T-cell (primary cell): ENCODE data around the gene BEST3. TPM values are rescaled to one million over a fixed set of nuclear protein-coding genes. Genes with fewer than 3 reads are reported as not detected.

Experiments used
- ATAC-seq, 4 experiments: fragments of 200-7000 bp in 3 of 4; fragments of 150-1000 bp in 1 of 4; cut with Tn5 transposase; replicated peaks in 1 of 4; 1 replicate in 3 of 4; 2 replicates in 1 of 4; pipeline ENCODE4 v1.10.0; 2021; ENCODE audit warnings: moderate library complexity in 3 of 4, mild to moderate bottlenecking in 2 of 4, moderate number of reproducible peaks in 1 of 4
- CTCF ChIA-PET, 2 donors: fragments of 300-600 bp; sonication (Branson Sonifier 250); formaldehyde crosslinking; loops; one replicate each; lab custom pipeline; 2022; ENCODE audit warnings: antibody characterized with exemption in 2 of 2; lab: Charles Lee
- POLR2A ChIA-PET, 2 donors: fragments of 300-600 bp; sonication (Branson Sonifier 250); formaldehyde crosslinking; loops; one replicate each; lab custom pipeline; 2022; ENCODE audit warnings: antibody characterized with exemption in 2 of 2; lab: Charles Lee
- DNase-seq, 35 experiments: peaks; one replicate each; pipeline versions ENCODE4 v3.0.0 to v3.0.0-alpha.2; 2013 to 2023
- H3K27ac ChIP-seq: one replicate; pipeline ENCODE4 v1.5.1; 2013; ENCODE audit warnings: low read length
- H3K27me3 ChIP-seq, 2 experiments: replicated peaks in 1 of 2; 1 replicate in 1 of 2; 2 replicates in 1 of 2; pipeline versions ENCODE4 v1.6.1 to v1.7.0; 2013; ENCODE audit warnings: low read length in 1 of 2, mixed read lengths in 1 of 2; ENCODE audit not compliant: control insufficient read depth in 2 of 2, insufficient read depth in 2 of 2; ENCODE audit errors: extremely low read depth in 1 of 2
- H3K36me3 ChIP-seq, 2 donors: 1 replicate in 1 of 2; 2 replicates in 1 of 2; pipeline versions ENCODE4 v1.6.1 to v1.7.0; 2013; ENCODE audit warnings: low read length in 1 of 2; ENCODE audit not compliant: control insufficient read depth in 2 of 2, insufficient read depth in 1 of 2; ENCODE audit errors: extremely low read depth in 1 of 2
- H3K4me1 ChIP-seq, 2 experiments: 1 replicate in 1 of 2; 2 replicates in 1 of 2; pipeline versions ENCODE4 v1.6.1 to v1.7.0; 2013; ENCODE audit warnings: low read length in 2 of 2, mixed read lengths in 1 of 2; ENCODE audit not compliant: insufficient read depth in 2 of 2, control insufficient read depth in 1 of 2; ENCODE audit errors: extremely low read depth in 1 of 2
- H3K4me3 ChIP-seq, 2 donors: 1 replicate in 1 of 2; 2 replicates in 1 of 2; pipeline versions ENCODE4 v1.5.1 to v1.7.0; 2013; ENCODE audit warnings: mild to moderate bottlenecking in 2 of 2, low read length in 1 of 2, moderate library complexity in 1 of 2; ENCODE audit not compliant: control insufficient read depth in 1 of 2; ENCODE audit errors: extremely low read depth in 1 of 2
- H3K9me3 ChIP-seq: 2 replicates; pipeline ENCODE4 v1.7.0; 2013
- H3K27ac Mint-ChIP-seq, 2 donors: one replicate each; pipeline ENCODE4 v1.8.0; 2020 to 2021; ENCODE audit warnings: mild to moderate bottlenecking in 2 of 2, mixed read lengths in 2 of 2
- H3K27me3 Mint-ChIP-seq, 2 donors: one replicate each; pipeline ENCODE4 v1.8.0; 2021 to 2022; ENCODE audit warnings: mixed read lengths in 2 of 2
- H3K36me3 Mint-ChIP-seq: one replicate; pipeline ENCODE4 v1.8.0; 2021; ENCODE audit warnings: mixed read lengths
- H3K4me1 Mint-ChIP-seq, 3 donors: one replicate each; pipeline ENCODE4 v1.8.0; 2020 to 2022; ENCODE audit warnings: mixed read lengths in 3 of 3, mild to moderate bottlenecking in 1 of 3
- H3K4me3 Mint-ChIP-seq, 3 donors: one replicate each; pipeline ENCODE4 v1.8.0; 2020 to 2022; ENCODE audit warnings: mild to moderate bottlenecking in 3 of 3, mixed read lengths in 3 of 3, moderate library complexity in 3 of 3
- H3K9me3 Mint-ChIP-seq, 3 donors: one replicate each; pipeline ENCODE4 v1.8.0; 2020 to 2022; ENCODE audit warnings: mixed read lengths in 3 of 3
- WGBS: methylation state at CpG from one replicate; pipeline ENCODE4 v1.1.5; 2013; ENCODE audit warnings: missing lambda C conversion rate; ENCODE audit not compliant: insufficient coverage; 5-methylcytosine and 5-hydroxymethylcytosine counted together
- total RNA-seq, 35 experiments: library from RNA in 6 of 35; stranded (reverse) in 6 of 35; fragments of 120-200 nt in 1 of 35; gene quantifications; one replicate each; pipeline versions ENCODE4 v1.2.1 to v1.2.4 and lab custom pipeline; 2013 to 2026

Gene BEST3
- total RNA-seq (not detected), total RNA-seq (lab: John Stamatoyannopoulos, UW) (0 to 0.05 (median 0) reads per million in 29 experiments)
- 0.06 TPM for total RNA-seq (2013)

DNA sequence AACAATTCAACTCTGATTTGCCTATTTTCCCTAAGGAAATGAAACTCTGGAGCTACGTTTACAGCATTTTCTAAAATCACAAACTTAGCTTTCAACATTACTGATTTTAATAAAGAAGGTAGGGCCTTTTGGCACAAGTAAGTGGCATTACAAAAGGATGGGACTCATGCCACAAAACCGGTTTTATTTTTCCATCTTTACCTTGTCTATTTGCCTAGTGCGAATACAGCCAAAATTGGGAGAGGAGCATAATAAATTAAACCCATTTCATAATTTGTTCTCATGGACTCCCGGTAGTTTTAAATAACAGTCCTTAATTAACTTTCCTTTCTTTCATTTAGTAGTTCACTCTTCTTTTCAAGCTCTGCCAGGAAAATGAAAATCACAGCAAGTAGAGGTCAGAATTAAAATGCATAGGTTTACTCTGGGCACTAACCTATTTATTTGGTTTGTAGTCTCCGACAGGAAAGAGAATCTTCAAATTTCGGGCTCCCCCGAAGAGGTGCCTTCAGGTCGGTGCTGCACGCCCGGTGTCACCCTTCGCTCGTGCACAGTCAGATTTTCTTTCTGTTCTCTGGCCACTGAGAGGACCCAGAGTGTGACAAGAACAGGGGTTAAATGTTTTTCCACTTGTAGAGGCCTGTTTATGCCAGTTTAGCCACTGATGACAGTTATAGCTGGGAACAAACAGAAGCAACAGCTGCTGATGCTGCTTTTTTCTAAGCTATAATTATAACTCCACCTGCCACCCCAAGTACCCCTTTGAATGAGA lies at the start of gene BEST3:
Gene BEST3 (minus strand): TSS at position 535 of the 772 bp plus-strand sequence. CDS start 1,505 bp downstream, outside the sequence.
- Histone ChIP-seq H3K9me3 (no peaks in the 10 kb centered on the region), H3K27ac (no peak within 1 kb of the TSS), H3K27me3 (peaks cover 0 to 4% of the 10 kb centered on the region in 2 experiments), H3K36me3 (no peaks in the 10 kb centered on the region), H3K4me3 (no peak within 1 kb of the TSS), H3K4me1 (no peaks in the 10 kb centered on the region)
- DNase-seq (no peak), ATAC-seq (no peak)
- CTCF ChIA-PET: no interaction called here
- no peaks in the 10 kb centered on the region for H3K36me3 Mint-ChIP-seq
- no peak within 1 kb of the TSS for H3K4me3 Mint-ChIP-seq
- 90% methylated on average over 7 of the region's 12 CpGs for WGBS
- no peaks in the 10 kb centered on the region for H3K9me3 Mint-ChIP-seq
- H3K27ac Mint-ChIP-seq: no peak within 1 kb of the TSS
- H3K4me1 Mint-ChIP-seq: no peaks in the 10 kb centered on the region
- POLR2A ChIA-PET: no interaction called here
- H3K27me3 Mint-ChIP-seq: peaks cover 8 to 11% of the 10 kb centered on the region in 2 donors

DNA sequence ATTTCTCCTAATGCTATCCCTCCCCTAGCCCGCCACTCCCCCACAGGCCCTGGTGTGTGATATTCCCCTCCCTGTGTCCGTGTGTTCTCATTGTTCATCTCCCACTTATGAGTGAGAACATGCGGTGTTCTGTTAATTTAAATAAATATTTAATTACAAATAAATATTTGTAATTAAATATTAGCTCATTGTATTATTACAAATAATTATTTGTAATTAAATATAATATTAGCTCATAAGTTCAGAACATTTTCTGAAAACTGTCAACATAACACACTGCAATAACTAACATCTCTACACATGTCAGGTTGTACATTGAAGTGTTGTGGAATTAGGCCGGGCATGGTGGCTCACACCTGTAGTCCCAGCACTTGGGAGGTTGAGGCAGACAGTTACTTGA lies 45.0 kb upstream of the BEST3 start:
- Mint-ChIP-seq H3K4me3 (no peak overlapping the region), H3K27me3 (no peaks in the 10 kb centered on the region), H3K36me3 (no peaks in the 10 kb centered on the region), H3K27ac (no peak overlapping the region), H3K9me3 (no peaks in the 10 kb centered on the region), H3K4me1 (peaks cover 25 to 41% (median 26%) of the 10 kb centered on the region in 3 donors)
- no peaks in the 10 kb centered on the region for H3K36me3 ChIP-seq
- no peaks in the 10 kb centered on the region for H3K27me3 ChIP-seq
- ATAC-seq: no peak
- no peak for DNase-seq
- no CpG with 5 or more reads among the region's 4 CpGs for WGBS
- H3K27ac ChIP-seq: no peak overlapping the region
- no peaks in the 10 kb centered on the region for H3K9me3 ChIP-seq
- ChIA-PET CTCF (no interaction called here), POLR2A (no interaction called here)
- no peak overlapping the region for H3K4me3 ChIP-seq
- H3K4me1 ChIP-seq: peaks cover 0 to 5% of the 10 kb centered on the region in 2 experiments

DNA sequence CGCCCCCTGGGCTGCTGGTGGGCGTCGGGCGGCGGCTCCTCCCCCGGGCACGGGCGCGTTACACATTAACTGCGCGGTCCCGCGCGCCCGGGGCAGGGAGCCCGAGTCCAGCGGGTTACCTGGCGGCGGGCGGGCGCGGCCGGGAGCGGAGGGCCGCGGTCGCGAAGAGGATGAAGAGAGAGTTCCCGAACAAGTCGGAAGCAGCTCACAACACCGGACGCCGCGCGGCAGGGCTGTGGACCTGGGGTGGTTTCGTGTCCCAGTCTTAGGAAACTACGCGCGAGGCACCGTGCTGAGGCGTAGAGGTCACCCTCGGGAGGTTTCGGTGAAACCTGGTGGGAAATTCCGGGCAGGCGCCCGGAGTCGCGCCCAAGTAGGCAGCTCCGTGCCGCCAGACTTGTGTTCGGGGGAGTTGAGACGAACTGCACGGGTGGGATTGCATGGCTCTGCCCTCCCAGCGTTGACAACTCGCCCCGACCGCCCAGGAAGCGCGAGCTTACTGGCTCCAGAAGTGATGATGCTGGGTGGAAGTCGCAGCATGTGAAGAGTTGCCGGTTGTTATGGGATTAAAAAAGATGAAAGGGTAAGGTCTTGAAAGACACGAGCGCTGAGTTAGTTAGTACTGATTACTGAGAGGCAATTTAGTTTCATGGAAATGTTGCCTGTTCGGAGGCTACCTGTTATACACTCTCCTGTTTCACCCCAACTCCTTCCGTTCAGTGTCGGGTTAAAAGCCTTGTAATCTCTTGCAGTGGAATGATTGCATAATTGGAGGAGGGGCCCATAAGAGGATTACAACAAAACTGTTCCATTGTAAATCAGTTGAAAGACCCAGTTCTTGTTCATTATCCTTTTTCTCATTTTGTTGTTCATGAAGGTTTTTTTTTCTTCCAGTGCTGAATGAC lies 40.4 kb upstream of the BEST3 start:
- POLR2A ChIA-PET: interaction anchor here in 1 of 2 donors (0.5 kb wide), 1 partner anchor 1946 kb away, joined by 6 read pairs; the partner anchor contains the start of gene TMEM19
- Histone ChIP-seq H3K27me3 (no peaks in the 10 kb centered on the region), H3K4me3 (peak overlapping the region; percentile 66 to 85), H3K36me3 (no peaks in the 10 kb centered on the region), H3K27ac (peak overlapping the region; percentile 48), H3K4me1 (peaks cover 4 to 7% of the 10 kb centered on the region in 2 experiments), H3K9me3 (no peaks in the 10 kb centered on the region)
- ATAC-seq (peak; percentile 26 to 68 (median 36)), DNase-seq (peak; percentile 35 to 80 (median 61))
- Mint-ChIP-seq H3K36me3 (no peaks in the 10 kb centered on the region), H3K27me3 (no peaks in the 10 kb centered on the region), H3K9me3 (no peaks in the 10 kb centered on the region), H3K27ac (peak overlapping the region; percentile 65 to 87), H3K4me3 (peak overlapping the region; percentile 85 to 90 (median 87)), H3K4me1 (peaks cover 27 to 32% (median 28%) of the 10 kb centered on the region in 3 donors)
- CTCF ChIA-PET: interaction anchor here (0.5 to 0.6 kb wide), 2 partner anchors 408 to 613 kb away, joined by 3 read pairs; no protein-coding TSS in a partner anchor
- WGBS: 0% methylated on average over 57 of the region's 66 CpGs

DNA sequence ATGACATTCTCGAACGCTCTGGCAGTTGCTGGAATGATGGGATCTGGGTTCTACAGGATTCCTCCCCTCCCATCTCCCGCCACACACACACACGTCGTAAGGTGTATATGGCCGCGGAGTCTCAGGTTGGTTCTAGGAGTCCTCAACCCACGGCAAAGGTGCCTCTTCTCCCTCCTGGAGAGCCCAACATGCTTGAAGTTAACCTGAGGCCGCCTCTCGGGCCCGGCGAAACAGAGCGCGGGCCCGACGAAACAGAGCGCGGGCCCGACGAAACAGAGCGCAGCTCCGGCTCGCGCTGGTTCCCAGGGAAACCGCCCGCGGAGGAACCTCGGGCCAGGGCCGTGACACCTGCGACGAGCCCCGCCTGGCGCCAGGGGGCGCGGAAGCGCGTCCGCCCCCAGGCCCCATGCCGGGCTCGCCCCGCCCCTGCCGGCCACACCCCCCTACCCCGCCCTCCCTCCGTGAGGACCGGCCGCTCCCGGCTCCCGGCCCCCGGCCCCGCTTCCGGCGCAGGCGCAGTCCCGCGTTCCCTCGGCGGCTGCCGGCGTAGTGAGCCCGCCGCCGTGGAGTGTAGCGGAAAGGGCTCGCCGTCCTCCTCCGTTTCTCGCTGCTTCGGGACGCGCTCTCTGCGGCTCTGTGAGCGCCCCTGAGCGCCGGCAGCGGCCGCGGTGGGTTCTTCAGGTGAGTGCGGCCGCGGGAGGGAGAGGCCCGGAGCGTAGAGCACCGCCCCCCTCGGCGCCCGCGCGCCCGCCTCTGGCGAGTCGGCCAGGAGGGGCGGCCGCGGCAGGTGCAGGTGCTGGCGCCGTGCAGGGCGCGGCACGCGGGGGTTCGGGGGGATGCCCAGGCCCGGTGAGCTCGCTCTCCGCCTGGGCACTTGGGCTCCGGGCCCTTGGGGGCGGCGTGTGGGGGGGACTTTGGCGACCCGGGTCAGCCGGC lies 39.5 kb upstream of the BEST3 start, which contains the start of gene RAB3IP:
Gene RAB3IP (plus strand): TSS at position 510 of the 936 bp plus-strand sequence. CDS start 16,549 bp downstream, outside the sequence.
- no peaks in the 10 kb centered on the region for H3K27me3 ChIP-seq
- WGBS: under 1% methylated on average over 94 of the region's 110 CpGs
- ChIA-PET CTCF (interaction anchor here (0.5 to 0.6 kb wide), 2 partner anchors 407 to 614 kb away, joined by 3 read pairs; no protein-coding TSS in a partner anchor), POLR2A (no interaction called here)
- no peaks in the 10 kb centered on the region for H3K9me3 Mint-ChIP-seq
- peak within 1 kb of the TSS; percentile 66 to 85 for H3K4me3 ChIP-seq
- peaks cover 4 to 7% of the 10 kb centered on the region in 2 experiments for H3K4me1 ChIP-seq
- H3K4me1 Mint-ChIP-seq: peaks cover 27 to 32% (median 28%) of the 10 kb centered on the region in 3 donors
- H3K36me3 ChIP-seq: no peaks in the 10 kb centered on the region
- peak within 1 kb of the TSS; percentile 65 to 87 for H3K27ac Mint-ChIP-seq
- no peaks in the 10 kb centered on the region for H3K9me3 ChIP-seq
- no peaks in the 10 kb centered on the region for H3K36me3 Mint-ChIP-seq
- ATAC-seq (peak; percentile 81 to 96 (median 86)), DNase-seq (peak; percentile 78 to 95 (median 88))
- peak within 1 kb of the TSS; percentile 85 to 90 (median 87) for H3K4me3 Mint-ChIP-seq
- peak within 1 kb of the TSS; percentile 75 for H3K27ac ChIP-seq
- H3K27me3 Mint-ChIP-seq: peaks cover 0 to 5% of the 10 kb centered on the region in 2 donors

DNA sequence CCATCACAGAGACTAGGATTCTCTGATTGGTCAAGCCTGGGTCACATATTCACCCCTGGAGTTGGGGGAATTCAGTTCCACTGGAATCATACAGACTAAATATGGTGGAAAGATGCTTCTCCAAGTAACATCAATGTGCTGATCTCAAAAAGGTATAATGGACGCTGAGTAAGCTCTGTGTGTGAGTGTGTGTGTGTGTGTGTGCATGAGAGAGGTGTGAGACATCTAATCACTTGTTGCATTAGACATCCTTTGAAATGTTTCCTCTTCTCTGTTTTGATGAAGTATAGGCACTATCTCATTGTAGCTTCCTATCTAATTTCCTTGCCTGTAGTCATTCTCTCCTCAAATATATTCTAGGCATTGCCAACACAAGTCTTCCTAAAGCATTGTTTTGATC lies 34.5 kb upstream of the BEST3 start:
- no peak overlapping the region for H3K4me3 ChIP-seq
- peaks cover 6 to 10% of the 10 kb centered on the region in 2 donors for H3K27me3 Mint-ChIP-seq
- no peak overlapping the region for H3K4me3 Mint-ChIP-seq
- WGBS: no CpG with 5 or more reads among the region's 1 CpG
- no peak overlapping the region for H3K27ac ChIP-seq
- H3K4me1 ChIP-seq: peaks cover 2 to 4% of the 10 kb centered on the region in 2 experiments
- H3K27ac Mint-ChIP-seq: no peak overlapping the region
- no peaks in the 10 kb centered on the region for H3K9me3 ChIP-seq
- POLR2A ChIA-PET: no interaction called here
- ATAC-seq: no peak
- no peak for DNase-seq
- no peaks in the 10 kb centered on the region for H3K9me3 Mint-ChIP-seq
- H3K27me3 ChIP-seq: no peaks in the 10 kb centered on the region
- CTCF ChIA-PET: no interaction called here
- no peaks in the 10 kb centered on the region for H3K36me3 ChIP-seq
- H3K36me3 Mint-ChIP-seq: no peaks in the 10 kb centered on the region
- H3K4me1 Mint-ChIP-seq: peaks cover 0 to 3% (median 3%) of the 10 kb centered on the region in 3 donors
